ENCODE measurements around the gene RALGAPA2.
A peak's percentile ranks its signal among the peaks of the same experiment; 100 is the strongest.
"Not testable (repeated sequence)": the region's sequence is repeated elsewhere in the genome, so short reads cannot be mapped to it uniquely, and the experiment has no call there.

RALGAPA2 gene

DNA sequence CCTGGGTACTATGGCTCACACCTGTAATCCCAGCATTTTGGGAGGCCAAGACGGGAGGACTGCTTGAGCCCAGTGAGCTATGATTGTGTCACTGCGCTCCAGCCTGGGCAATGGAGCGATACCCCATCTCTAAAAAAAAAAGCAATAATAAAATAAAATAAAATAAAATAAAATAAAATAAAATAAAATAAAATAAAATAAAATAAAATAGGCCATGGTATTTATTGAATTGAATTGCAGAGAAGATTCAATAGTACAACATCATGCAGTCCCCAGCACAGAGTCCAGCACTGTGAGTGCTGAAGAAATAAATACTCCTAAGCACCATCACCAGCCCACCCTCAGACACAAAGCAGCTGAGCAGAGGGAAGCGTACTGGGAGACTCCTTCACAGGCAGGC lies 144.7 kb downstream of the RALGAPA2 start:
- DNase-seq, result no peak

DNA sequence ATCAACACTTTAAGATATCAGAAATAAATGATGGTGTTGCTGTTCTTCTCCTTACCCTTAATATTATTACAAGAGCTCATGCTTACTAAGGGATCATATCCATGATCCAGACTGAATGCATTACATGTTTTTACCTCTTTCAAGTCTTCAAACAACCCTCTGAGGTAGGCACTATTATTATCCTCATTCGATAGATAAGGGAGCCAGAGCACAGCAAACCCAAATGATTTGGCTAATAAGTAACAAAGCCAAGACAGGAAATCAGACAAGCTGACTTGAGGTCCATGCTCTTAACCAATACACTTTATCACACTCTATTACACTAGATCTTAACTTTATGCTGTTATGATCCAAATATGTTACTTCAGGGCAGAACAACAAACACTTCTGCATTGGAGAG lies 145.9 kb downstream of the RALGAPA2 start:
- no peak for DNase-seq

DNA sequence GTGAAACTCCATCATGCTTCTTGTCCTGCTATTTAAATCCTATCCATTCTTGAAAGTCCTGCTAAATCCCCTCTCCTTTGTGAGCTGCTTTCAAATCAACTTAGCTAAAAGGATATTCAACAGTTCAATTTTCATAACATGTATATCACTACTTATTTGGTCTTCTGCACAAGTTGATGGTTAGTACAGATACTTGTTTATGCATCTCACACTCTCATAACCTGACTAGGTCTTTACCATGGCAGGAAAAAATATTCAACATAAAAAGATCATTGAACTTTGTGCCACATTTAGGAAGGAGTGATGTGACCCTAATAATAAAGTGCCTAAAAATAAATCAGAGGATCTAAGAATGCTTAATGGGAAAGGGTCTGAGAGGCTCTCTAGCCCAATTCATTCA lies 148.2 kb downstream of the RALGAPA2 start:
- no peak for DNase-seq

DNA sequence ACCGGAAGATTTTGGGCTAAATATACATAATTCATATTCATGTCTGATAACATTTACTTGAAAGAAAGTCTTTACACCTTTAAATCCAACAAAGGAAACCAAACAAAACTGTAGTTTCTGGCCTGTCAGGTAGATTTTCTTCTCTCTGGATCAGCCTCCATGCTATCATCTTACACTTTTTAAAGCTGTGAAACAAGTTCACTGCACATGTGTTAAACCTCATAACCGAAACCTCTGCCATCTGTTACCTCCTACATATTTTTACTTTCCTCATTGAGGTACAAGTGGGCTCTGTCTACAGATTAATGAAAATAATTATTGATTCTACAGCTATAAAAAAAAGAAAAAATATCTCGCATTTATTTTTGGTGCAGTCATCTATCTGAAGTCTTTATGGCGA lies 149.9 kb downstream of the RALGAPA2 start:
- no peak for DNase-seq

DNA sequence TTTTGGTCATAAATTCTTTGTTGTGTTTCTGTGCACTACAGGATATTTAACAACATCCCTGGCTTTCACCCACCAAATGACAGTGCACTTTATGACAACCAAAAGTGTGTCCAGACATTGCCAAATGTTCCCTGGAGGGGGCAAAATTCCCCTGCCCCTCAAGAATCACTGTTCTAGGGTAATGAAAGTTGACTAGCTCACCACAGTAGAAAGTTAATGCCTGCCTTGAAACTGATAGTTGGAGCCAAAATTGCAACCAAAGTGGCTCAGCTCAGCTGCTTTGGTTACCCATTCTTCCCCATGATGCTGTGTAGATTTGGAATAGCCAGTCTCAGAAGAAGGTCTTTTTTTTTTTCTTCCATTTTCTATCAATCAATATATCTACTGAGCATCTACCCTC lies 150.6 kb downstream of the RALGAPA2 start:
- no peak for DNase-seq

DNA sequence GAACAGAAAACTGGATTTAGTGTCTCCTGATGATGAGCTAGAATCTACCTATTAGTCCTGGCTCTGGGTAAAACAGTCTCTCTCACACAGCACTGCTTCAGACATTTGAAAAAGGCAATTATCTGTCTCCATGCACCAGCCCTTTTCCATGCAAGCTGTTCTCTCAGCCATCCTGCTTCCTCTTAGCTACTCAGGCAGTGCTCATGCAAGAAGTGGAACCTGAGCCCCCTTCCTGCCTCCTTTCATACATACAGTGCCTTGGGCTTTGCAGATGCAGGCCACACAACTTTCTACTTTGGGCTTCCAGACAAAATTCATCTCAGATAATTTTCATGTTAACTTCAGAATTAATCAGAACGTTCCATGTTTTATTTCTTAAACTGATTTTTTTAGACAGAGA lies 151.3 kb downstream of the RALGAPA2 start:
- no peak for DNase-seq

DNA sequence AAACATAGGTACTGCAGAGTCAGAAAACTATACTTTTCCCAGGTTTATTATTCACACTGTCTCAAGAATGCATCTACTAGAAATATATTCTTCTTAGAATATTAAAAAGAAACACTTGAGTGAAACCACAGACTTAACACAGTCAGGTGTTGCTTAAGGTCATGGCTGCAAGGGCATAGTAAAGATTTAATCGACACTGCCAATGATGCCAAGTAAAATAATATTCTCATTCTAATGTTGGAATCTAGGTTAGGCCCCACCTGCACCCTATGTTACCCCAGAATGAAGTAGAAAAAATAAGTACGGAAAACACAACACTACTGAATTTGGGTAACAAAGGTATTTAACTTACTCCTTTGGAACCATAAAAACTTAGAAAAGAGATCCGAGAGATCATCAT lies 155.0 kb downstream of the RALGAPA2 start:
- no peak for DNase-seq

DNA sequence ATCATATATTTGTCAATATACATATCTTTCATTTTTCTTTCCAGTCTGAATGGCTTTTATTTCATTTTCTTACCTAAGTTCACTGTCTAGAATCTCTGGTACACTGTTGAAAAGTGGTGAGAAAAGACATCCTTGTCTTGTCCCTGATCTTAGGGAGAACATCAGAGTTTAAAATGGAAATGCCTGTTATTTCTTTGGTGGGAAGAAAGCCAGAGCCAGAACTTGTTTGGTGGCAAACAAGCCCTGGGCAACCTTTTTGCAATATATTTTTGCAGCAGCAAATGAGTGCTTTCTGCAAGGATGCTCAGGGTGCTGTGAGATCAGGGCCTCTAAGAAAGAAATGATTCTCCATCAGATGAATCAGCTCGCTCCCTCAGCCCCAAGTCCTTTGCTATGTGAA lies 156.6 kb downstream of the RALGAPA2 start:
- no peak for DNase-seq

DNA sequence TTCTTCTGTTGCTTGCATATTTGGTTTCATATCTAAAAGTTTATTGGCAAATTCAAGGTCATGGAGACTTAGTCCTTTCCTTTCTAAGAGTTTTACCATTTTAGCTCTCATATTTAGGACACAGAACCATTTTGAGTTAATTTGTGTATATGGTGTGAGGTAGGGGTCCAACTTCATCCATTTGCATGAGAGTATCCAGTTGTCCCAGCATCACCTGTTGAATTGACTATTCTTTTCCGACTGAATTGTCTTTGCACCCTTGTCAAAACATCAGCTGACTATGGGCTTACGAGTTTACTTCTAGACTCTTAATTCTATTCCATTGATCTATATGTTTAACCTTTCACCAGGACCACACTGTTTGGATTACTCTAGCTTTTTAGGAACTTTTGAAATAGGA lies 157.5 kb downstream of the RALGAPA2 start:
- DNase-seq, result no peak

DNA sequence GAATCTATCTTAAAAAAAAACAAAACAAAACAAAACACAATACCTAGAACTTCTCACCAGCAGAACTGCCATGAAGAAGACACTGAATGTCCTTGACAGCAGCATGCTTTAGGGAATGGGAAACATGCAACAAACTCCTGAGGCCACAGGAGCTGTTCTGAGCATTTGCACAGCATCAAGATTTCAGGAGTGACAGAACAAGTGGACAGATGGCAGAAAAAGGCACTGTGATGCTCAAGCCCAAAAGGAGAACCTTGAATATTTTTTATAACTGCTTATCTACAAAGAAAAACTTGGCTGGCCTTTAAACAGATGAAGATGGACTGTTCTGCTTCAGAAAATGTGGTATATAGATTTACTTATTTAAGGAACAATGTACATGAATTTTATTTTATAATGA lies 158.9 kb downstream of the RALGAPA2 start:
- no peak for DNase-seq

DNA sequence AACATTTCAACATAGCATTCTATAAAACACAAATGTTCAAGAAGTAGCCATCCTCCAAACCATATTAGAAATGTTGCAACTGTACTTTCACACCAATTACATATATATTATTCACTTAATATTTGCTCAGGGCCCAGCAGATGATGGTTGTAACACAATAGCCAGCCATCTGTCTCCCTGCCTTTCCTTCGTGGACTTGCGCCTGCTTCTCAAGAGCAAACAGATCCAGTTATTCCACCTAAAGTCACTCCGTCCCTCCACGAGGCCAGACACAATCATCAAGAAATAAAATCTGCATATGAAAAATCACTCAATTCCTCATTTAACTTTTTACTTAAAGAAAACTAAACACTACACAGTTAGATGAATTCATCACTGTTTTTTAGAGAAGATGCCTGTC lies 160.4 kb downstream of the RALGAPA2 start:
- DNase-seq, result no peak

DNA sequence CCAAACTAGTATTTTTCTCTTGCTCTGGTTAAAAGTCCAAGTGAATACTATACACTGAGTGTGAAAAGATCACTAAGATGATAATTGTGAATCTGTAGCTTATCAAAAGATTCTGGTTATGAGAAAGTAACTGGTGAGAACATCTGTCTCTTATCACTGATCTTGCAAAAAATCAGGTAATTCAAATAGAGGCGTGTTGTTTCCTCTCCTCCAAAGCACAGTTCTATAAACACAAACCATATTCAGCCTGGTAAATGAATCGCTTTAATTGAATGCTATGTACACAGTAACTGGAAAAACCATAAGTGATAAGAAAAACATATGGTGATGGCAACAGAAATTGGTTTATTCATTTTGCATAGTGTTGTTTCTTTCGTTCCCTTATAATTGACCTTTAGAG lies 161.0 kb downstream of the RALGAPA2 start:
- no peak for DNase-seq

DNA sequence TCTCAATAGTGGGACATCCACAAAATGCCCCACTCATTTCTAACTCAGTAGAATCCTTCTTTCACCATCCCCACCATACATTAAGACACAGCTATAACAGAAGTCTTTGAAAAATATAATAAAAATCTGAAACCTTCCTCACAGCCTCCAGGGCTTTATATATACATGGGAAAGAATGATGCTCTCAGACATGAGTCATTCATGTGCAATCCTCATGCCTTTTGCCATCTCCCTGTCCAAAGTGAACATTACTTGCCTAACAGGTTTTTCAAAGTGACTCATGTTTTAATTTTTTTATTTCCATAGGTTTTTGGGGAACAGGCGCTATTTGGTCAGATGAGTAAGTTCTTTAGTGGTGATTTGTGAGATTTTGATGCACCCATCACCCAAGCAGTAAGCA lies 162.7 kb downstream of the RALGAPA2 start:
- DNase-seq, result no peak

DNA sequence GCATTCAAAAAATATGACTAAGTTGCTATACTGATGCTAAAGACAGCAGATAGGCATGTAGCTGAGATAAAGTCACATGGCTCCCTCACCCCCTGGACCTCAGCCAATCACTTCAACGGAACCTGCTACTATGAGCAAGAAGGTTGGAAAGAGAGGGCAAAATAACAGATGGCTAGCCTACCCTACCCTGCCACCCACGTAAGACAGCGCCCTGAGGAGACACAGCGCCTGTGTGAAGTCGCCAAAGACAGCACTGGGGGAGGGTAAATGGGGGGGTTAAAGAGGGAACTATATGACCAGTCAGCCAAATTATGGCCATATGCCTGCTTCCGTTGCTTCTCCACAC lies 163.2 kb downstream of the RALGAPA2 start:
- peak in 1 of 2 experiments; percentile 5 for DNase-seq

DNA sequence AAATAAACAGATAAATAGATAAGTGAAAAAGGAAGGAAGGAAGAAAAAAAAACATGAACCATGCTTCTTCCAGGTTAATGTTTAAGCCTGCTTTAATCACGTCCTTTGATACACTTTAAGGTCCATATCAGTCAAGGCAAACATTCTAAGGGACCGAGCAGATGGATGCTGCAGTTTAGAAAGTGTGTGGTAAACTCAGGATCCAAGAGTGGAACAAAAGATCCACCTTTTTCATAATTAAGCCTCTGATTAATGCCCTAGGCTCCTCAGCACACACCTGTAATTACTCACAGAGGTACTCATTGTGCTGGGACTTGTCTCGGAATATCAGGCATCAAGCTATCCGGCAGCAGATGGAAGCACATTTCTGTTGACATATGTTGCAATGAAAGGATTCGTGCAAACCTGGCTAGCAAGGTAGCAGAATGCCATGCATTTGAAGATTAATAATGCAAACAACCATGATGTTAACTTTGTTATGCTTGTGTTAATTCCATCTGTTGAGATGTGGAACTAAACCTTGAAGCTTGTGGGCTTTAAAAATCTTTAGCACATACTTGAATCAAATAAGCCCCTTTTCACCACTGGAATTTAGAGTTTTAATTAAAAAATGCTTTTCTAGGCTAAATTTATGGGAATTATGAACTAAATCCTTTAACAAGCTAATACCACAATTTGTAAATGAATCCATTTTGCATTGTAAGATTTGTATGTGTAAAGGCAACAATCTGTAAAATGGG lies 163.7 kb downstream of the RALGAPA2 start:
- no peak for DNase-seq

DNA sequence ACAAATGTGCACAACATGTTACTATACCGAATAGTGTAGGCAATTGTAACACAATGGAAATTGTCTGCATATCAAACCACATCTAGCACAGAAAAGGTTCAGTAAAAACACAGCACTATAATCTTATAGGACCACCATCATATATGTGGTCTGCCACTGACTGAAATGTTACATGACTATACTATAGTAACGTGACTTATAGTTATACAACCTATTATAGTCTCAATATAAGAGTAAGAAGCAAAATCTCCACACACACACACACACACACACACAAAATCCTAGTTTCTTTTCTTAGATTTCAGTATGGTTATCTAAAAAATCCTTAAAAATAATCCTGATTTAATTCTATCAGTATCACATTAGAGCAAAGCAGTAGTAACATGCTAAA lies 164.6 kb downstream of the RALGAPA2 start:
- DNase-seq, result no peak

DNA sequence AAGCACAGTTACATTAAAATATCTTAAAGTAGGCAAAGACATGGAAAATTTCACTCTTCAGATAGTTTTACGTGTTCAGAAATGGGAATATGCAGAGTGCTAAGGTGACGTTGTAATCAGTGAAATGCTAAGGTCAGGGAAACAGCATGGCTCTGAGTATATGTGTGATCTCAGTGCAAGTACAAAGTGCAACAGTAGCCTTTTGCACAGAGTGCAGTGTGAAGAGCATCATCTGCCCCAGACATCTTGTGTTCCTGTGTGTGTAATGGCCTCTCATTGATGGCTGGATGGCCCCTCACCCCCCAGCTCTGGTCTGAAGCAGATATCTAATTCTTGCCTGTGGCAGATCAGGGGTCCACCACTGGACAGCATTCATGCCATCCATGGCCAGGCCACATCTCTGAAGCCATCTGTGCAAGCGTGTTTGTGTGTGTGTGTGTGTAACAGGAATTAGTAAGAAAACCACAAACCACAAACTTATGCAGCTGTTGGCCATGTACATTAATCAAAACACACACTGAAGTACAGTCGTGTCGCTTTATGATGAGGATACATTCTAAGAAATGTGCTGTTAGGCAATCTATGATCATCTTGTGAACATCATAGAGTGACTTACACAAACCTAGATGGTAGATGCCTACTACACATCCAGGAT lies 165.1 kb downstream of the RALGAPA2 start:
- DNase-seq, result peak in 1 of 2 experiments; percentile 8

DNA sequence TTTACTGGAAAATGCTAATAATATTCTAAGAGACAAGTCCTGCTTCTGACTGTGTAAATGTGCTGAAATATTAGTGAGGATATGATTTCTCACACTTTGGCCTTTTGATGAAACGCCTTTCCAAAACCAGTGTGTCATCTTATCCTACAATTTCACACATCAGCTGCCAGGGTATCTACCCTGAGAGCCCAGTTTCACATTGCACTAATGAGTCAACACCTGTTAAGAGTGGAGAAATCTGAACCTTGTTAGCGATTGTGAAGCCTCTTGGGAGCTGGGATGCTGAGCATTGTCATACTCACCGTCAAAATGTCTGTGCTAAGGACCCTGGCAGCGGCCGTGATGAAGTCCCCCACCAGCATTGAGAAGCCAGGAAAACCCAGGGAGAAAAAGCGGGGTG lies 166.0 kb downstream of the RALGAPA2 start:
- DNase-seq, result no peak

DNA sequence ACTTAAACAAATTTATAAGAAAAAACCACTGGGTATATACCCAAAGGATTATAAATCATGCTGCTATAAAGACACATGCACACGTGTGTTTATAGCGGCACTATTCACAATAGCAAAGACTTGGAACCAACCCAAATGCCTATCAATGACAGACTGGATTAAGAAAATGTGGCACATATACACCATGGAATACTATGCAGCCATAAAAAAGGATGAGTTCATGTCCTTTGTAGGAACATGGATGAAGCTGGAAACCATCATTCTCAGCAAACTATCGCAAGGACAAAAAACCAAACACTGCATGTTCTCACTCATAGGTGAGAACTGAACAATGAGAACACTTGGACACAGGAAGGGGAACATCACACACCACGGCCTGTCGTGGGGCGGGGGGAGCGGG lies 169.1 kb downstream of the RALGAPA2 start:
- DNase-seq, result not testable (repeated sequence)

DNA sequence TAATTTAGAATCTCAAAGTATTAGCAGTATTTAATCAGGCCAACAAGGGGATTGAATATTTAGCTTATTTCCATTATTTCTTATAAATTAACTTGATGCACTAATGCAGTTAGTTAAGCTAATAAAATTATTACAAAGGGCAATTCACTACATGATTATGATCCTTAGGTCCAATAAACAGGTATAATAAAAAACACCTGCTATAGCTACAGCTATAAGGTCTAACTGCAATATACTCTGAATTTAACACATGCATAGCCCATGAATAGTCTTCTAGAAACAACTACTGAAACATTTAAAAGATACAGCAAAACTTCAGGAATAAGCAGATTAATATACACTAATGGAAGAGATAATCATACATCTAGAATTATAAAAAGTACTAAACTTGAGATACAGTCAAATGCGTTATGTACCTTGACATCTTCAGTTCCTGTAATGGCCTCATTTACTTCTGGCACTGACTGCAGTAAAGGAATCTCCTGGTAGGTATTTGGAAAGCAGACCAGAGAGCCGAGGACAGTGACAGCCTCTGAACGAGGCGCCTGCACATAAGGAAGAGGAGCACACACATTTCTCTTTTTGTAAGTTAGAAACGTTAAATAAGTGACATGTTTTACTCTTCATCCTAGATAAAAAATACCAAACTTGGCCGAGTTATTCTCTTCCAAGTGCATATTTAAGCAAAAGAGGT lies 176.1 kb downstream of the RALGAPA2 start:
- no peak for DNase-seq

DNA sequence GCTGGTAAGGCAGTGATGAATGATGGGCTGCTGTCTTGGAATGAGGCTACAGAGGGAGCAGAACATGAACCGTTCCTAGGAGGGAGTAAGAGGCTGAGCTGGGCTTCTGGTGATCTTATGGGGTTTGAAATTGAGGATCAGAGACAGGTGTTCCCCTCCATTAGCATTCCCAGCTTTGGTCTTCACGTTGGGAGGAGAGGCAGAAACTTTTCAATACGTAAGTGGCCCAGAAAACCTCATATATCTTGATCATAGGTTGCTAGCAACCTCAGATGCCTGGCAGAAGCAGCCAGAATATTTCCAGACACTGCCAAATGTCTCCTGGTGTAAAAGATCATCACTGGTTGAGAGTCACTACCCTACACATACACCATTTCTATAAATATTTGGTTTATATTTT lies 177.4 kb downstream of the RALGAPA2 start:
- DNase-seq, result no peak

DNA sequence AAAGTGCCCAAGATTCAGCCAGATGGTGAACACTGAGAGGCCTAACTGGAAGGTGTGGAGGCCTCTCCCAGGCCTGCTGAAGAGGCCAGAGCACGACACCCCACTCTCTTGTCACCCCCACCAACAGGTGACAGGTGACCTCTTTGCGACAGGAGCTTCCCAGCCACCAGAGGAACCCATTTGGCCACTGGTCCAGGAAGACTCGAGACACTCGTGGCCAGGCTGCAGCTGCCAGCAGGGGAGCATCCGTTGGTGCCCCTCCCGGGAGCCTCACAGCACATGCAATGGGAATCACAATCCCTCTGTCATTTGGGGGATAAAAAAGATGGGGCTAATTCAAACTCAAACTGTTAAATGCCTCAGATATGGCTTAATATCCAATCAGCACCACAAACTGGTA lies 181.2 kb downstream of the RALGAPA2 start:
- no peak for DNase-seq

DNA sequence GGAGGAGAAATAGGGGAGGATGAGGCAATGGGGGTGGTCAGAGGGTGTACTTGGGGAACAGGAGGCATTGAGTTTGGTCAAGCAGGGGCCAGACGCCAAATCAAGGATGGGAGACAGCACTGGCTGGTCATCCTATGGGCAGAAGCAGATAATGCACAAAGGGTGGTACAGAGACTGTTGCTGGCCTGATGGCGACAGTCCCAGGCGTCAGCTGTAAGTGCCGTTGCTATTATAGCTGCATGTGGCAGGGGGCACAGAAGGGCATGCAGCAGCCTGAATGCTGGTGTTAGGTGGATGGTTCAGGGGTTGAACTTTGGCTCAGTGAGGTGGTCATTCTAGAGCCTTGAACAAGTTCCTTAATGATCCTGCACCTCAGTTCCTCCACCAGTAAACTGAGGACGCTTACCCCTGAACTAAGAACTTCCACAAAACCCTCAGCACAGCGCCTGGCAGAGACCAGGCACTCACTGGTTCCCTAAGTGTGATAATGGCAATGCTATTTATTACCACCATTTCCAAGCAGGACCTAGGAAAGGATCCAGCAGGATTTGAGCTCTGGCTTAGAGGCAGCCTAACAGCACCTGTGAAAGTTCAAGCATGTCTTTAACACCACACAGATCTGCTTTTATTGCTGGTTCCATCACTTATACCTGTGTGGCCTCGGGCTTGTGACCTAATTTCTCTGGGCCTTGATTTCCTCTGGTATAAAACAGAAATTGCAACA lies 181.9 kb downstream of the RALGAPA2 start:
- no peak for DNase-seq

DNA sequence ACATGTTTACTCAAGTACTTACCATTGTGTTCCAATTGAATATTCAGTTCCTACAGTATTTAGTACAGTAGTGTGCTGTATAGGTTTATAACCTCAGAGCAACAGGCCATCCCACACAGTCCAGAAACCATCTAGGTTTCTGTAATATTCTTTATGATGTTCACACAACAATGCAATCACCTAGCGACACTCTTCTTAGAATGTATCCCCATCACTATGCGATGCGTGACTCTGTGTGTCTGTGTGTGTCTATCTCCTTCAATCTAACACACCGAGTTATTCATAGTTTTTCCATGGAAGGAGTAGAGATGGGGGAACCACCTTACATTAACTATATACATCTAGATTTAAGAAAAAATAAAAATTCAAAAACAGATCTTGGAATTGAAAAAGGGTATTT lies 182.8 kb downstream of the RALGAPA2 start:
- no peak for DNase-seq
